OCI-LY1 (cell line): Measurements from ENCODE around the gene ISG20.

Experiments used
- CTCF ChIP-seq: fragments of 200-600 bp; sonication (generic), shearing (Covaris generic); IDR thresholded peaks from 2 replicates; pipeline ENCODE4 v1.5.1; 2017; ENCODE audit warnings: mild to moderate bottlenecking, antibody characterized with exemption, low read length, moderate library complexity, mixed read lengths
- EZH2 ChIP-seq: fragments of 200-600 bp; sonication (generic), shearing (Covaris generic); IDR thresholded peaks from 2 replicates; pipeline ENCODE4 v1.8.0; 2017; ENCODE audit warnings: borderline replicate concordance, mixed run types, mild to moderate bottlenecking, antibody characterized with exemption, low read length, moderate library complexity, mixed read lengths

DNA sequence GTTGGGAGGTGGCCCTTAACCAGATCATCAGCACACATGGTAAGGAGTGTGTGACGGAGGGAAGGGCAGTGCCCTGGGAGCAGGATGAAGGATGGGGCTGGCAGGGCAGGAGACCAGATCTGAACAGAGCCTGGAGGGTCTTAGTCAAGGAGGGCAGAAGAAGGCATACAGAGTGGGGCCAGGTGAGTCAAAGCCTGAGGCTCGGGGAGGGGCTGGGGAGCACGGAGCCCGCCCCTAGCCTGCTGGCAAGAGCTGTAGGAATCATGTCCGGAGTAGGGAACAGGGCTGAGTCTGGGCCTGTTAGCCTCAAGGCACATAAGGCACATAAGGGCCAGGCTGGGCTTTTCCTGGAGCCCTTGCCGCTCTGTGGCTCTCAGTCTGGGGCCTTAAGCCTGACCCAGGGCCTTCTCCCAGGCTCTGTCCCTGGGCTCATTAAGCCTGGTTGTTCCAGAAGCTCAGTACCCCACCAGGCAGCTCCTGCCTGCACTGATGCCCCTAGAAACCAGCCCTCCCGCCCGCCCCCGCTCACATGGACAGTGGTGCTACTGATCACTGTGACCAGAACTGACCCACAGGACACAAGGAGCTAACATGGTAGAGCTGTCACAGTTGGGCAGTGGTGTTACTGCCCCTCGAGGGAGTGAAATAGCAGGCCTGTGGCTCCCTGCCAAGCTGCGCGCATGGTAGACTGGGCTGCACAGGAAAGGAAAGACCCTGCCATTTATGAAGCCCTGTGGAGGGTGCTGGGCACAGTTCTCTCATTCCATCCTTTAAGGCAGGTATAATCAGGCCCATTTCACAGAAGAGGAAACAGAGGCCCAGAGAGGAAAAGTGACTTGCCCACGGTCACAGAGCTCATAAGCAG lies 14.6 kb downstream of the ISG20 start:
- TF ChIP-seq CTCF (no peak), EZH2 (no peak)
